ENCODE measurements around the gene NUBPL. TPM values are rescaled to one million over a fixed set of nuclear protein-coding genes. Genes with fewer than 3 reads are reported as not detected.

Gene NUBPL
- polyA plus RNA-seq, 1 of the 3 experiments (the other 2 are of a cell fraction) = 4.0 TPM

DNA sequence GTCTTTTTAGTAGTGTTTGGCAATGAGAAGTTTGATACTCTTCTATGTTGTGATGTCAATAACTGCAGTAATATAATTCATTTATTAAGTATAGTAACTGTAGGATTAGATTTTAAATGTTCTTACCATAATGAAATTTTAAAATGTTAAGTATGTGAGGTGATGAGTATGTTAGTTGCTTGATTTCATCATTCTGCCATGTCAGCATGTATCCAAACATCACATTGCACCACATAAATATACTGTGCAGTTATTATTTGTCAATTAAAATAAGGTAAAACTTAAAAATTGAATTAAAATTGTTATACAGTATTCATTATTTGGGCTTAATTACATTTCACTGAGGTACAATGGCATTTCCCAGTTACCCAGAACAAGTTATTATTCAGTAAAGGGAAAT is 138.6 kb downstream of the NUBPL start:
- Histone ChIP-seq H3F3A (replicated peaks; ENCODE audit: insufficient read depth) (no peaks in the 10 kb centered on the region), H3K9me3 (no peaks in the 10 kb centered on the region), H3K27me3 (ENCODE audit: insufficient read depth) (no peaks in the 10 kb centered on the region), H3K36me3 (replicated peaks in 1 of 2; ENCODE audit: control insufficient read depth in 1 of 2, insufficient read depth in 2 of 2, low read length in 1 of 2) (peaks cover 0 to 3% of the 10 kb centered on the region in 2 experiments), H4K20me1 (ENCODE audit: insufficient read depth) (no peaks in the 10 kb centered on the region), H3K4me2 (no peak overlapping the region), H3K9ac (no peak overlapping the region), H3K27ac (ENCODE audit: low read depth in 2 of 2, low read length in 1 of 2) (no peak overlapping the region), H3K4me3 (ENCODE audit: low read depth in 2 of 2, low read length in 1 of 2) (no peak overlapping the region), H3K79me2 (ENCODE audit: insufficient read depth) (no peaks in the 10 kb centered on the region), H2AFZ (ENCODE audit: low read depth) (no peak overlapping the region), H3K9me2 (no peaks in the 10 kb centered on the region), H3K4me1 (ENCODE audit: control insufficient read depth in 1 of 2, insufficient read depth in 2 of 2, low read depth in 1 of 2, low read length in 1 of 2) (no peaks in the 10 kb centered on the region)
- DNase-seq = no peak
- ChIA-PET CTCF (no interaction called here), POLR2A (no interaction called here)
- TF ChIP-seq SMC3 (IDR thresholded peaks at IDR 0.05; ENCODE audit: low read depth, low read length) (no peak), NRF1 (IDR thresholded peaks at IDR 0.05; ENCODE audit: low read depth, low read length) (no peak), MAX (IDR thresholded peaks at IDR 0.05; ENCODE audit: low read depth) (no peak), USF1 (IDR thresholded peaks at IDR 0.05; ENCODE audit: borderline replicate concordance, low read depth) (no peak), GABPA (IDR thresholded peaks at IDR 0.05; ENCODE audit: low read depth) (no peak), TCF12 (IDR thresholded peaks at IDR 0.05) (no peak), NFIC (IDR thresholded peaks at IDR 0.05; ENCODE audit: borderline replicate concordance) (no peak)

DNA sequence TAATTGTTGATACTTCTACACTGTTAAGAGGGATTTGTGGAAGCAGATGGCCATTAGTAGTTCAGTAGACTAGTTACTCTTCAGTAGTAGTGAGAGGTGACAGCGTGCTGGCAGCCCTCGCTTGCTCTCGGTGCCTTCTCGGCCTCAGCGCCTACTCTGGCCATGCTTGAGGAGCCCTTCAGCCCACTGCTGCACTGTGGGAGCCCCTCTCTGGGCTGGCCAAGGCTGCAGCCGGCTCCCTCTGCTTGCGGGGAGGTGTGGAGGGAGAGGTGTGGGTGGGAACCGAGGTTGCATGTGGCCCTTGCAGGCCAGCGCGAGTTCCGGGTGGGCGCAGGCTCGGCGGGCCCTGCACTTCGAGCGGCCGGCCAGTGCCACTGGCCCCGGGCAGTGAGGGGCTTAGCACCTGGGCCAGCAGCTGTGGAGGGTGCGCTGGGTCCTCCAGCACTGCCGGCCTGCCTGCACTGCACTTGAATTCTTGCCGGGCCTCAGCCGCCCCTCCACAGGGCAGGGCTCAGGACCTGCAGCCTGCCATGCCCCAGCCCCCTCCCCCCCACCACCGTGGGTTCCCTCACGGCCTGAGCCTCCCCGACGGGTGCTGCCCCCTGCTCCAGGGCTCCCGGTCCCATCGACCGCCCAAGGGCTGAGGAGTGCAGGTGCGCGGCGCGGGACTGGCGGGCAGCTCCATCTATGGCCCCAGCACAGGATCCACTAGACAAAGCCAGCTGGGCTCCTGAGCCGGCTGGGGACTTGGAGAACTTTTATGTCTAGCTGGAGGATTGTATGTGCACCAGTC is 139.3 kb downstream of the NUBPL start:
- no peaks in the 10 kb centered on the region for H3K79me2 ChIP-seq (ENCODE audit: insufficient read depth)
- DNase-seq = no peak

More for the DNA sequence above, 139.3 kb downstream of the NUBPL start:
- WGBS (ENCODE audit: low lambda C conversion rate) = 91% methylated on average over 12 of the region's 35 CpGs
- Histone ChIP-seq H3K36me3 (replicated peaks in 1 of 2; ENCODE audit: control insufficient read depth in 1 of 2, insufficient read depth in 2 of 2, low read length in 1 of 2) (peaks cover 0 to 3% of the 10 kb centered on the region in 2 experiments), H4K20me1 (ENCODE audit: insufficient read depth) (no peaks in the 10 kb centered on the region), H3F3A (replicated peaks; ENCODE audit: insufficient read depth) (no peaks in the 10 kb centered on the region), H3K4me2 (no peak overlapping the region), H3K9ac (no peak overlapping the region), H3K4me1 (ENCODE audit: control insufficient read depth in 1 of 2, insufficient read depth in 2 of 2, low read depth in 1 of 2, low read length in 1 of 2) (no peaks in the 10 kb centered on the region), H3K9me2 (no peaks in the 10 kb centered on the region), H3K9me3 (no peaks in the 10 kb centered on the region), H3K27ac (ENCODE audit: low read depth in 2 of 2, low read length in 1 of 2) (no peak overlapping the region), H3K27me3 (ENCODE audit: insufficient read depth) (no peaks in the 10 kb centered on the region), H2AFZ (ENCODE audit: low read depth) (no peak overlapping the region), H3K4me3 (ENCODE audit: low read depth in 2 of 2, low read length in 1 of 2) (no peak overlapping the region)
- TF ChIP-seq GABPA (IDR thresholded peaks at IDR 0.05; ENCODE audit: low read depth) = no peak
- no peak for TF ChIP-seq GATA2 (CRISPR knock-in tag; IDR thresholded peaks at IDR 0.05)
- no peak for TF ChIP-seq FOSL2 (IDR thresholded peaks at IDR 0.05; ENCODE audit: borderline replicate concordance, low read depth)
- no peak for TF ChIP-seq SMC3 (IDR thresholded peaks at IDR 0.05; ENCODE audit: low read depth, low read length)
- TF ChIP-seq RXRA (IDR thresholded peaks at IDR 0.05; ENCODE audit: borderline replicate concordance, low read depth) = no peak
- TF ChIP-seq, protein P1, sequence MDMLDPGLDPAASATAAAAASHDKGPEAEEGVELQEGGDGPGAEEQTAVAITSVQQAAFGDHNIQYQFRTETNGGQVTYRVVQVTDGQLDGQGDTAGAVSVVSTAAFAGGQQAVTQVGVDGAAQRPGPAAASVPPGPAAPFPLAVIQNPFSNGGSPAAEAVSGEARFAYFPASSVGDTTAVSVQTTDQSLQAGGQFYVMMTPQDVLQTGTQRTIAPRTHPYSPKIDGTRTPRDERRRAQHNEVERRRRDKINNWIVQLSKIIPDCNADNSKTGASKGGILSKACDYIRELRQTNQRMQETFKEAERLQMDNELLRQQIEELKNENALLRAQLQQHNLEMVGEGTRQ (IDR thresholded peaks at IDR 0.05; ENCODE audit: borderline replicate concordance, low read depth, low read length) = no peak
- no peak for TF ChIP-seq FOXM1 (IDR thresholded peaks at IDR 0.05; ENCODE audit: low read depth)
- TF ChIP-seq, protein P2, sequence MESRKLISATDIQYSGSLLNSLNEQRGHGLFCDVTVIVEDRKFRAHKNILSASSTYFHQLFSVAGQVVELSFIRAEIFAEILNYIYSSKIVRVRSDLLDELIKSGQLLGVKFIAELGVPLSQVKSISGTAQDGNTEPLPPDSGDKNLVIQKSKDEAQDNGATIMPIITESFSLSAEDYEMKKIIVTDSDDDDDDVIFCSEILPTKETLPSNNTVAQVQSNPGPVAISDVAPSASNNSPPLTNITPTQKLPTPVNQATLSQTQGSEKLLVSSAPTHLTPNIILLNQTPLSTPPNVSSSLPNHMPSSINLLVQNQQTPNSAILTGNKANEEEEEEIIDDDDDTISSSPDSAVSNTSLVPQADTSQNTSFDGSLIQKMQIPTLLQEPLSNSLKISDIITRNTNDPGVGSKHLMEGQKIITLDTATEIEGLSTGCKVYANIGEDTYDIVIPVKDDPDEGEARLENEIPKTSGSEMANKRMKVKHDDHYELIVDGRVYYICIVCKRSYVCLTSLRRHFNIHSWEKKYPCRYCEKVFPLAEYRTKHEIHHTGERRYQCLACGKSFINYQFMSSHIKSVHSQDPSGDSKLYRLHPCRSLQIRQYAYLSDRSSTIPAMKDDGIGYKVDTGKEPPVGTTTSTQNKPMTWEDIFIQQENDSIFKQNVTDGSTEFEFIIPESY (IDR thresholded peaks at IDR 0.05; ENCODE audit: borderline replicate concordance, low read depth) = no peak
- POLR2A ChIA-PET = no interaction called here
- CTCF ChIA-PET = no interaction called here
